T-cell (primary cell): ENCODE measurements around the gene FGGY. TPM values are rescaled to one million over a fixed set of nuclear protein-coding genes. Genes with fewer than 3 reads are reported as not detected.

ENCODE experiments used
- ATAC-seq, 4 experiments: fragments of 200-7000 bp in 3 of 4; fragments of 150-1000 bp in 1 of 4; cut with Tn5 transposase; replicated peaks in 1 of 4; 1 replicate in 3 of 4; 2 replicates in 1 of 4; pipeline ENCODE4 v1.10.0; 2021; ENCODE audit warnings: moderate library complexity in 3 of 4, mild to moderate bottlenecking in 2 of 4, moderate number of reproducible peaks in 1 of 4
- CTCF ChIA-PET, 2 donors: fragments of 300-600 bp; sonication (Branson Sonifier 250); formaldehyde crosslinking; loops; one replicate each; lab custom pipeline; 2022; ENCODE audit warnings: antibody characterized with exemption in 2 of 2; lab: Charles Lee
- POLR2A ChIA-PET, 2 donors: fragments of 300-600 bp; sonication (Branson Sonifier 250); formaldehyde crosslinking; loops; one replicate each; lab custom pipeline; 2022; ENCODE audit warnings: antibody characterized with exemption in 2 of 2; lab: Charles Lee
- DNase-seq, 35 experiments: peaks; one replicate each; pipeline versions ENCODE4 v3.0.0 to v3.0.0-alpha.2; 2013 to 2023
- H3K27ac ChIP-seq: one replicate; pipeline ENCODE4 v1.5.1; 2013; ENCODE audit warnings: low read length
- H3K27me3 ChIP-seq, 2 experiments: replicated peaks in 1 of 2; 1 replicate in 1 of 2; 2 replicates in 1 of 2; pipeline versions ENCODE4 v1.6.1 to v1.7.0; 2013; ENCODE audit warnings: low read length in 1 of 2, mixed read lengths in 1 of 2; ENCODE audit not compliant: control insufficient read depth in 2 of 2, insufficient read depth in 2 of 2; ENCODE audit errors: extremely low read depth in 1 of 2
- H3K36me3 ChIP-seq, 2 donors: 1 replicate in 1 of 2; 2 replicates in 1 of 2; pipeline versions ENCODE4 v1.6.1 to v1.7.0; 2013; ENCODE audit warnings: low read length in 1 of 2; ENCODE audit not compliant: control insufficient read depth in 2 of 2, insufficient read depth in 1 of 2; ENCODE audit errors: extremely low read depth in 1 of 2
- H3K4me1 ChIP-seq, 2 experiments: 1 replicate in 1 of 2; 2 replicates in 1 of 2; pipeline versions ENCODE4 v1.6.1 to v1.7.0; 2013; ENCODE audit warnings: low read length in 2 of 2, mixed read lengths in 1 of 2; ENCODE audit not compliant: insufficient read depth in 2 of 2, control insufficient read depth in 1 of 2; ENCODE audit errors: extremely low read depth in 1 of 2
- H3K4me3 ChIP-seq, 2 donors: 1 replicate in 1 of 2; 2 replicates in 1 of 2; pipeline versions ENCODE4 v1.5.1 to v1.7.0; 2013; ENCODE audit warnings: mild to moderate bottlenecking in 2 of 2, low read length in 1 of 2, moderate library complexity in 1 of 2; ENCODE audit not compliant: control insufficient read depth in 1 of 2; ENCODE audit errors: extremely low read depth in 1 of 2
- H3K9me3 ChIP-seq: 2 replicates; pipeline ENCODE4 v1.7.0; 2013
- H3K27ac Mint-ChIP-seq, 2 donors: one replicate each; pipeline ENCODE4 v1.8.0; 2020 to 2021; ENCODE audit warnings: mild to moderate bottlenecking in 2 of 2, mixed read lengths in 2 of 2
- H3K27me3 Mint-ChIP-seq, 2 donors: one replicate each; pipeline ENCODE4 v1.8.0; 2021 to 2022; ENCODE audit warnings: mixed read lengths in 2 of 2
- H3K36me3 Mint-ChIP-seq: one replicate; pipeline ENCODE4 v1.8.0; 2021; ENCODE audit warnings: mixed read lengths
- H3K4me1 Mint-ChIP-seq, 3 donors: one replicate each; pipeline ENCODE4 v1.8.0; 2020 to 2022; ENCODE audit warnings: mixed read lengths in 3 of 3, mild to moderate bottlenecking in 1 of 3
- H3K4me3 Mint-ChIP-seq, 3 donors: one replicate each; pipeline ENCODE4 v1.8.0; 2020 to 2022; ENCODE audit warnings: mild to moderate bottlenecking in 3 of 3, mixed read lengths in 3 of 3, moderate library complexity in 3 of 3
- H3K9me3 Mint-ChIP-seq, 3 donors: one replicate each; pipeline ENCODE4 v1.8.0; 2020 to 2022; ENCODE audit warnings: mixed read lengths in 3 of 3
- WGBS: methylation state at CpG from one replicate; pipeline ENCODE4 v1.1.5; 2013; ENCODE audit warnings: missing lambda C conversion rate; ENCODE audit not compliant: insufficient coverage; 5-methylcytosine and 5-hydroxymethylcytosine counted together
- total RNA-seq, 35 experiments: library from RNA in 6 of 35; stranded (reverse) in 6 of 35; fragments of 120-200 nt in 1 of 35; gene quantifications; one replicate each; pipeline versions ENCODE4 v1.2.1 to v1.2.4 and lab custom pipeline; 2013 to 2026

FGGY gene
- total RNA-seq, 5 donors from 2014 or later (not counting 1 experiment from before 2014, with no cell fraction given) = 7.8 to 21.7 (median 12.6) TPM

- no peaks in the 10 kb centered on the region for H3K27me3 Mint-ChIP-seq
- 78% methylated on average over 2 of the region's 4 CpGs for WGBS
- Histone ChIP-seq H3K27ac (no peak overlapping the region), H3K27me3 (no peaks in the 10 kb centered on the region), H3K4me1 (no peaks in the 10 kb centered on the region), H3K36me3 (no peaks in the 10 kb centered on the region), H3K9me3 (no peaks in the 10 kb centered on the region), H3K4me3 (no peak overlapping the region)
- no peaks in the 10 kb centered on the region for H3K36me3 Mint-ChIP-seq
- H3K4me3 Mint-ChIP-seq = no peak overlapping the region
- POLR2A ChIA-PET = interaction anchor here in 1 of 2 donors (0.6 kb wide), 1 partner anchor 743 kb away, joined by 3 read pairs; the partner anchor contains the start of gene MYSM1
- no peak overlapping the region for H3K27ac Mint-ChIP-seq
- CTCF ChIA-PET = no interaction called here
- no peak for ATAC-seq
- no peaks in the 10 kb centered on the region for H3K9me3 Mint-ChIP-seq
- no peak for DNase-seq
- no peaks in the 10 kb centered on the region for H3K4me1 Mint-ChIP-seq
Observed at GRCh38 chr1:59442492-59442891, 145.6 kb downstream of the FGGY start.

GRCh38 chr1:59443310-59443709, 146.4 kb downstream of the FGGY start:
- no peaks in the 10 kb centered on the region for H3K4me1 Mint-ChIP-seq
- Histone ChIP-seq H3K9me3 (no peaks in the 10 kb centered on the region), H3K4me1 (no peaks in the 10 kb centered on the region), H3K36me3 (no peaks in the 10 kb centered on the region), H3K27ac (no peak overlapping the region), H3K27me3 (no peaks in the 10 kb centered on the region), H3K4me3 (no peak overlapping the region)
- ChIA-PET CTCF (no interaction called here), POLR2A (no interaction called here)
- no peak for DNase-seq
- H3K36me3 Mint-ChIP-seq = no peaks in the 10 kb centered on the region
- H3K4me3 Mint-ChIP-seq = no peak overlapping the region
- H3K27me3 Mint-ChIP-seq = no peaks in the 10 kb centered on the region
- H3K9me3 Mint-ChIP-seq = no peaks in the 10 kb centered on the region
- no CpG with 5 or more reads among the region's 1 CpG for WGBS
- H3K27ac Mint-ChIP-seq = no peak overlapping the region
- ATAC-seq = no peak

GRCh38 chr1:59444520-59444919, 147.6 kb downstream of the FGGY start:
- no peak overlapping the region for H3K4me3 Mint-ChIP-seq
- Histone ChIP-seq H3K27ac (no peak overlapping the region), H3K9me3 (no peaks in the 10 kb centered on the region), H3K36me3 (no peaks in the 10 kb centered on the region), H3K4me3 (no peak overlapping the region), H3K4me1 (no peaks in the 10 kb centered on the region), H3K27me3 (no peaks in the 10 kb centered on the region)
- DNase-seq = no peak
- no peaks in the 10 kb centered on the region for H3K9me3 Mint-ChIP-seq
- POLR2A ChIA-PET = no interaction called here
- 95% methylated on average over 2 of the region's 6 CpGs for WGBS
- H3K27me3 Mint-ChIP-seq = no peaks in the 10 kb centered on the region
- H3K36me3 Mint-ChIP-seq = no peaks in the 10 kb centered on the region
- no peaks in the 10 kb centered on the region for H3K4me1 Mint-ChIP-seq
- no peak overlapping the region for H3K27ac Mint-ChIP-seq
- ATAC-seq = no peak
- CTCF ChIA-PET = no interaction called here

- no peaks in the 10 kb centered on the region for H3K4me1 Mint-ChIP-seq
- DNase-seq = no peak
- Histone ChIP-seq H3K9me3 (no peaks in the 10 kb centered on the region), H3K27me3 (no peaks in the 10 kb centered on the region), H3K4me3 (no peak overlapping the region), H3K27ac (no peak overlapping the region), H3K36me3 (no peaks in the 10 kb centered on the region), H3K4me1 (no peaks in the 10 kb centered on the region)
- no peaks in the 10 kb centered on the region for H3K27me3 Mint-ChIP-seq
- H3K27ac Mint-ChIP-seq = no peak overlapping the region
- POLR2A ChIA-PET = no interaction called here
- H3K36me3 Mint-ChIP-seq = no peaks in the 10 kb centered on the region
- CTCF ChIA-PET = no interaction called here
- H3K4me3 Mint-ChIP-seq = no peak overlapping the region
- WGBS = no CpG with 5 or more reads among the region's 1 CpG
- H3K9me3 Mint-ChIP-seq = no peaks in the 10 kb centered on the region
- ATAC-seq = no peak
Observed at GRCh38 chr1:59445040-59445439, 148.1 kb downstream of the FGGY start.

- WGBS = 91% methylated on average over 8 of the region's 9 CpGs
- Mint-ChIP-seq H3K27me3 (no peaks in the 10 kb centered on the region), H3K36me3 (no peaks in the 10 kb centered on the region), H3K4me1 (no peaks in the 10 kb centered on the region), H3K27ac (no peak overlapping the region), H3K9me3 (no peaks in the 10 kb centered on the region), H3K4me3 (no peak overlapping the region)
- no peaks in the 10 kb centered on the region for H3K27me3 ChIP-seq
- H3K9me3 ChIP-seq = no peaks in the 10 kb centered on the region
- no peak overlapping the region for H3K27ac ChIP-seq
- ChIA-PET CTCF (no interaction called here), POLR2A (interaction anchor here in 1 of 2 donors (0.7 kb wide), 1 partner anchor 503 kb away, joined by 4 read pairs; no protein-coding TSS in a partner anchor)
- no peaks in the 10 kb centered on the region for H3K4me1 ChIP-seq
- DNase-seq = no peak
- H3K36me3 ChIP-seq = no peaks in the 10 kb centered on the region
- H3K4me3 ChIP-seq = no peak overlapping the region
- ATAC-seq = no peak
Observed at GRCh38 chr1:59446257-59446901, 149.5 kb downstream of the FGGY start.

GRCh38 chr1:59452026-59452425, 155.1 kb downstream of the FGGY start:
- Histone ChIP-seq H3K9me3 (no peaks in the 10 kb centered on the region), H3K4me1 (no peaks in the 10 kb centered on the region), H3K36me3 (no peaks in the 10 kb centered on the region), H3K27ac (no peak overlapping the region), H3K4me3 (no peak overlapping the region), H3K27me3 (no peaks in the 10 kb centered on the region)
- no peaks in the 10 kb centered on the region for H3K9me3 Mint-ChIP-seq
- WGBS = no CpG with 5 or more reads among the region's 1 CpG
- H3K36me3 Mint-ChIP-seq = peaks cover 3% of the 10 kb centered on the region
- H3K4me1 Mint-ChIP-seq = no peaks in the 10 kb centered on the region
- CTCF ChIA-PET = no interaction called here
- DNase-seq (no peak), ATAC-seq (no peak)
- no peak overlapping the region for H3K27ac Mint-ChIP-seq
- H3K27me3 Mint-ChIP-seq = no peaks in the 10 kb centered on the region
- H3K4me3 Mint-ChIP-seq = no peak overlapping the region
- POLR2A ChIA-PET = no interaction called here
